ENCODE data around the gene TRAPPC12.
A peak's percentile ranks its signal among the peaks of the same experiment; 100 is the strongest.

TRAPPC12 gene

DNA sequence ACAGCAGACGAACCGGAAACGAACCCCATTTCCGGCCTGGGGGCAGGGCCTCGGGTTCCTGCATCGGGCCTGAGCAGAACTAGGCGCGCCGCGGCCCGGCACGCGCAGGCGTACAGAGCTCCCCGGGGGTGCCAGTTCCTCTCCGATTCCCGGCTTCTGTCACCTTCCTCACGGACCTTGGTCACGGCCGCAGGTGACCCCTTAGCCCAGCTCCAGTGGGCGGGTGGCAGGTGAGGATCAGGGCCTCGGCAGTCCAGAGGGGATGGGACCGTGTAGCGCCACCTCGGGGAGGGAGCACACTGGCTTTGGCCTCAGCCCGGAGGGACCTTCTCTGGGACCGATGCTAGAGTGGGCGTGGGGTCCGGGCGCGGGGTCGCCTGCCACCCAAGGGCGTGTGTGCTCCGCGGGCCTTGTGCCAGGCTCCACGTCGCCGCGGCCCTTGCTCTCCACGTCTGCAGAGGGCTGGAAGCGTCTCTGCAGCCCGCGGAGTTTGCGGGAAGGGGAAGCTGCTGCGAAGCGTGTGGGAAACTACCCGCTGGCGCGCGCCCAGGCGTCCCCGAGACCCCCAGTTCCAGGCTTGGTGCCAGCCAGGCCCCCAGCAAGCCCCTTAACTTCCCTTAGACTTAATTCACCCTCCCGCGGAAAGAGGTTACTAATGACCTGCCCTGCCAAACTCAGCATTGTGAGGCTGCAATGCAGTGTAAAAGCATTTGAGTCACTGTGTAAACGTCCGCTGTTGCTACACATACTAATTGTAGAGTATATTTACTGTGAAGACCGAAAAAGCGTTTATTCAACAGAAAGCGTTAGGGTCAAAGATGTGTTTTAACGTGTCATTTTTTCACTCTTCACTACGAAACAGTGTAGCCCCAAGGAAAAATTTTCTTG lies at the start of gene TRAPPC12:
Gene TRAPPC12, plus strand, starts transcription at position 48 of the 888 bp plus-strand sequence. CDS start 7,930 bp downstream, outside the sequence.
- Histone ChIP-seq H3K36me3 (ENCODE audit: control insufficient read depth in 1 of 2, insufficient read depth in 2 of 2, low read length in 2 of 2) (peaks cover 0 to 6% of the 10 kb centered on the region in 2 donors), H3K27me3 (ENCODE audit: control insufficient read depth in 1 of 2, insufficient read depth in 2 of 2, low read length in 2 of 2) (no peaks in the 10 kb centered on the region), H3K27ac (ENCODE audit: low read depth, low read length) (peak within 1 kb of the TSS; percentile 91), H3K4me3 (ENCODE audit: low read depth in 1 of 2, low read length in 2 of 2) (peak within 1 kb of the TSS; percentile 81 to 96), H3K4me1 (ENCODE audit: control insufficient read depth in 1 of 2, insufficient read depth in 2 of 2, low read length in 2 of 2) (peaks cover 19 to 32% of the 10 kb centered on the region in 2 donors), H3K9ac (ENCODE audit: low read depth in 1 of 2, low read length in 2 of 2) (peak within 1 kb of the TSS; percentile 80 to 93), H3K9me3 (ENCODE audit: control insufficient read depth in 1 of 2, low read length in 2 of 2) (no peaks in the 10 kb centered on the region)

DNA sequence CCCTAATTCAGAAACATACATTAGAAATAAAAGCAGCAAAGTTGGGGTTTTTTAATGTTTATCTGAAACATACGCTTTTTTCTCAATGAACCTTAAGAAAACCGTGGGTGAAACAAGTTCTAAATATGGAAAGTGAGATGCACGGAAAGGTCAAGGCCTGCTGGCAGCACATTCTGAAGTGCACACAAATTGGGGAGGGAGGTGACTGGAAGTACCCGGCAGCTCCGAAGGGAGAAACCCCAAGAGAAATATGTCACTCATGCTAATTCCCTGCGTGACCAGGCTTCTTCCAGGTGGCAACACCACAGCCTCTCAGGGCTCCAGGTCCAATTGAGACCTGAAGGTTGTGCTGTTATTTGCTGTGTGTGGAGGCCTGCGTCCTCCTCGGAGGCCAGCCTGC lies 47.4 kb upstream of the TRAPPC12 start:
- Histone ChIP-seq H3K36me3 (ENCODE audit: control insufficient read depth in 1 of 2, insufficient read depth in 2 of 2, low read length in 2 of 2) (peaks cover 7 to 44% of the 10 kb centered on the region in 2 donors), H3K4me1 (ENCODE audit: control insufficient read depth in 1 of 2, insufficient read depth in 2 of 2, low read length in 2 of 2) (no peaks in the 10 kb centered on the region), H3K27ac (ENCODE audit: low read depth, low read length) (no peak overlapping the region), H3K4me3 (ENCODE audit: low read depth in 1 of 2, low read length in 2 of 2) (no peak overlapping the region), H3K9me3 (ENCODE audit: control insufficient read depth in 1 of 2, low read length in 2 of 2) (no peaks in the 10 kb centered on the region), H3K27me3 (ENCODE audit: control insufficient read depth in 1 of 2, insufficient read depth in 2 of 2, low read length in 2 of 2) (no peaks in the 10 kb centered on the region), H3K9ac (ENCODE audit: low read depth in 1 of 2, low read length in 2 of 2) (no peak overlapping the region)

DNA sequence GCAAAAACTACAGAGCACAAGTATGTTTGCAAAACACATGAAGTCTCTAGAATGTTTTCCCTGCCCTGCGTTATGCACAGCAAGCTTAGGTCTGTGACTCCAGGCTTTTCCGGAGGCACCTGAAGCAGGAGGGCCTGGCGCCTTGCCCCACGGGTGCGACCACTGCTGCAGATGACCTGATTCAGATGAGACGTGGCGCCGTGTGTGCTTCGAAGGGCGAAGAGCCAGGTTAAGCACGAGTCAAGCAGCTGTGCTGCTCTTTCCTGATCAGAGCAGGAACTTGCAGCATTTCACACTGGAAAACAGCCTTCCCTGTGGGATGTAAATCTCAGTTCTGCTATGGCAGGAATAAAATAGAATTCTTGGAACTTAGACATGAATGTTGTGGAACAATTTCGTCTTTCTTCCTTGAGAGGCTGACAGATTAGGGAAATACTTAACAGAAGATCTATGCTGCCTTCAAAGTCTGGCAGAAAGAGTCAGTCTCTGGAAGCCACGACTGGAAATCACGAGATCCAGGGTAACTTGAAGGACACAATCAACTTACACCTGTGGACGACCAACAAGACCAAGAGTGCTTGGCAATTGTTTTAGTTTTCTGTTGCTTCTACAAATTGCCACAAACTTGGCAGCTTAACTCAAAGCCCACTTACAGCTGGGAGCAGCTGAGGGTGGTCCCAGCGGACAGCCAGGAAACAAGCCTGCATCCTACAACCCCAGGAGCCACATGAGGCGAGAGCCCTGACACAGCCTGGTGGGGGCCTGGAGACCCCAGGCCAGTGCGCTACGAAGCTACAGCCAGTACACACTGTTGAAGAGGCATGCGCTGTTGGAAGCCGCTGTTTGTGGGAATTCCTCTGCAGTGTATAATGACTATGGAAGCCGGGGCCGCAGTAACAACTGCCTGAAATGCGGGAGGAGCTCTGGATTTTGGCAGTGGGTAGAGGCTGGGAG lies 44.8 kb upstream of the TRAPPC12 start:
- Histone ChIP-seq H3K4me1 (ENCODE audit: control insufficient read depth in 1 of 2, insufficient read depth in 2 of 2, low read length in 2 of 2) (no peaks in the 10 kb centered on the region), H3K27me3 (ENCODE audit: control insufficient read depth in 1 of 2, insufficient read depth in 2 of 2, low read length in 2 of 2) (no peaks in the 10 kb centered on the region), H3K9ac (ENCODE audit: low read depth in 1 of 2, low read length in 2 of 2) (no peak overlapping the region), H3K36me3 (ENCODE audit: control insufficient read depth in 1 of 2, insufficient read depth in 2 of 2, low read length in 2 of 2) (peaks cover 7 to 50% of the 10 kb centered on the region in 2 donors), H3K4me3 (ENCODE audit: low read depth in 1 of 2, low read length in 2 of 2) (no peak overlapping the region), H3K27ac (ENCODE audit: low read depth, low read length) (no peak overlapping the region), H3K9me3 (ENCODE audit: control insufficient read depth in 1 of 2, low read length in 2 of 2) (no peaks in the 10 kb centered on the region)

DNA sequence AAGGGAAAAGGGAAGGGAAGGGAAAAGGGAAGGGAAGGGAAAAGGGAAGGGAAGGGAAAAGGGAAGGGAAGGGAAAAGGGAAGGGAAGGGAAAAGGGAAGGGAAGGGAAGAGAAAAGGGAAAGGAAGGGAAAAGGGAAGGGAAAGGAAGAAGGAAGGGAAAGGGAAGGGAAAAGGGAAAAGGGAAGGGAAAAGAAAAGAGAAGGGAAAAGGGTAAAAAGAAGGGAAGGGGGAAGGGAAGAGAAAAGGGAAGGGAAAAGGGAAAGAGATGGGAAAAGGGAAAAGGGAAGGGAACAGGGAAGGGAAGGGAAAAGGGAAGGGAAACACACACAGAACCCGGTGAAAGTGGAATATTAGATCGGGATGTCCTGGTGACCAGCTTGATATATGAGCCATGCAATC lies 42.6 kb upstream of the TRAPPC12 start:
- no peak overlapping the region for H3K27ac ChIP-seq (ENCODE audit: low read depth, low read length)
- no peak overlapping the region for H3K4me3 ChIP-seq (ENCODE audit: low read depth in 1 of 2, low read length in 2 of 2)
- no peaks in the 10 kb centered on the region for H3K27me3 ChIP-seq (ENCODE audit: control insufficient read depth in 1 of 2, insufficient read depth in 2 of 2, low read length in 2 of 2)
- no peaks in the 10 kb centered on the region for H3K9me3 ChIP-seq (ENCODE audit: control insufficient read depth in 1 of 2, low read length in 2 of 2)
- H3K9ac ChIP-seq (ENCODE audit: low read depth in 1 of 2, low read length in 2 of 2) = no peak overlapping the region
- H3K36me3 ChIP-seq (ENCODE audit: control insufficient read depth in 1 of 2, insufficient read depth in 2 of 2, low read length in 2 of 2) = peaks cover 0 to 40% of the 10 kb centered on the region in 2 donors
- H3K4me1 ChIP-seq (ENCODE audit: control insufficient read depth in 1 of 2, insufficient read depth in 2 of 2, low read length in 2 of 2) = no peaks in the 10 kb centered on the region

DNA sequence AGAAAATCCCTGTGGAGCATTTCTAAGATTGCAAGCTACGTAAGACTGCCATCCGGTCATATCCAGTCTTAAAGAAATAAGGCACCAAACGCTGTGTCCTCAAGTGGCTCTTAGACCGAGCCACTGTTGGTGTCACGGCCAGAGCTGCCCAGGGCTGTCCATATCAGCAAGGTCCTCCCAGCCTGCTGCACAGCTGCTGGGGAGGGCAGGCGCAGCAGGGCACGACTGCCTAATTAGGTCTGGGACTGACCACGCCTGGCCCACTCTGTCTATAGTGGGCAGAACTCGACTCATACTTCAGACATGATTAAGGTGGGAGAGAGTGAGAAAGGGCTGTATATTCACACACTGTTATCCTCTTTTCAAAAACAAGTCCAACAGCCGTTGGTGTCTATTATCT lies 41.2 kb upstream of the TRAPPC12 start:
- Histone ChIP-seq H3K27ac (ENCODE audit: low read depth, low read length) (no peak overlapping the region), H3K4me3 (ENCODE audit: low read depth in 1 of 2, low read length in 2 of 2) (no peak overlapping the region), H3K9ac (ENCODE audit: low read depth in 1 of 2, low read length in 2 of 2) (no peak overlapping the region), H3K27me3 (ENCODE audit: control insufficient read depth in 1 of 2, insufficient read depth in 2 of 2, low read length in 2 of 2) (no peaks in the 10 kb centered on the region), H3K36me3 (ENCODE audit: control insufficient read depth in 1 of 2, insufficient read depth in 2 of 2, low read length in 2 of 2) (peaks cover 0 to 32% of the 10 kb centered on the region in 2 donors), H3K4me1 (ENCODE audit: control insufficient read depth in 1 of 2, insufficient read depth in 2 of 2, low read length in 2 of 2) (no peaks in the 10 kb centered on the region), H3K9me3 (ENCODE audit: control insufficient read depth in 1 of 2, low read length in 2 of 2) (no peaks in the 10 kb centered on the region)

DNA sequence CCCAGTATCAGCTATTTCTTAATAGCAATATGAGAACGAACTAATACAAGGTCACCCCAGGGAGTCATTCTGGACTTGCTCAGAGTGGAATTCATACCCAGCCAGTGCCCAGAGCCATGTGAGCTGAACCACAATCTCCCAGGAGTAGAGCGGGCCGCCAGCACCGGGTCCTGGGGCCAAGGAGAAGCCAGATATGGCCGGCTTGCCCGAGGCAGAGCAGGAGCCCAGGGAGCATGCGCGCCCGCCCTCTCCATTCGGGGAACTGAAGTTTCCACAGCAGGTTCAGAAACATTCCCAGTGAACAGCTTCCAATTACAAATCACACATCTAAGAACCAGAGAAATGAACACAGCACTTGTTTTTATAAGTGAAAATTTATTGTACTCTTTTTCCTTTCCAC lies 39.4 kb upstream of the TRAPPC12 start:
- no peaks in the 10 kb centered on the region for H3K4me1 ChIP-seq (ENCODE audit: control insufficient read depth in 1 of 2, insufficient read depth in 2 of 2, low read length in 2 of 2)

DNA sequence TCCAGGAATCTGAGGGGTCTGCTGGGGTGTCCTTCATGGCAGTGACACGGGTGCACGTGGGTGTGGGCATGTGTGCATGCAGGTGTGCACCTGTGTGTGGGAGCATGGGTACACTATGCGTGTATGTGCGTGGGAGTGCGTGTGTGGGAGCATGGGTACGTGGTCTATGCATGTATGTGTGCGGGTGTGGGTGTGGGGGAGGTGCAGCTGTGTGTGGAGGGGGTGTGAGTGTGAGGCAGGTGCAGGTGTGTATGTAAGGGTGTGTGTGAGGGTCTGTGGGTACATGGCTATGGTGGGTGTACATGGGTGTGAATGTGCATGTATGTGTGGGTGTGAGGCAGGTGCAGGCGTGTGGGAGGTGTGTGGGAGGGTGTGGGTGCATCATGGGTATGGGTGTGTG lies 38.2 kb upstream of the TRAPPC12 start:
- Histone ChIP-seq H3K9me3 (ENCODE audit: control insufficient read depth in 1 of 2, low read length in 2 of 2) (no peaks in the 10 kb centered on the region), H3K4me3 (ENCODE audit: low read depth in 1 of 2, low read length in 2 of 2) (no peak overlapping the region), H3K27ac (ENCODE audit: low read depth, low read length) (no peak overlapping the region), H3K9ac (ENCODE audit: low read depth in 1 of 2, low read length in 2 of 2) (no peak overlapping the region), H3K4me1 (ENCODE audit: control insufficient read depth in 1 of 2, insufficient read depth in 2 of 2, low read length in 2 of 2) (no peaks in the 10 kb centered on the region), H3K27me3 (ENCODE audit: control insufficient read depth in 1 of 2, insufficient read depth in 2 of 2, low read length in 2 of 2) (no peaks in the 10 kb centered on the region), H3K36me3 (ENCODE audit: control insufficient read depth in 1 of 2, insufficient read depth in 2 of 2, low read length in 2 of 2) (peaks cover 0 to 11% of the 10 kb centered on the region in 2 donors)

More for the DNA sequence above, 39.4 kb upstream of the TRAPPC12 start:
- no peaks in the 10 kb centered on the region for H3K27me3 ChIP-seq (ENCODE audit: control insufficient read depth in 1 of 2, insufficient read depth in 2 of 2, low read length in 2 of 2)
- no peak overlapping the region for H3K9ac ChIP-seq (ENCODE audit: low read depth in 1 of 2, low read length in 2 of 2)
- no peak overlapping the region for H3K4me3 ChIP-seq (ENCODE audit: low read depth in 1 of 2, low read length in 2 of 2)
- H3K27ac ChIP-seq (ENCODE audit: low read depth, low read length) = no peak overlapping the region
- no peaks in the 10 kb centered on the region for H3K9me3 ChIP-seq (ENCODE audit: control insufficient read depth in 1 of 2, low read length in 2 of 2)
- H3K36me3 ChIP-seq (ENCODE audit: control insufficient read depth in 1 of 2, insufficient read depth in 2 of 2, low read length in 2 of 2) = peaks cover 0 to 21% of the 10 kb centered on the region in 2 donors

DNA sequence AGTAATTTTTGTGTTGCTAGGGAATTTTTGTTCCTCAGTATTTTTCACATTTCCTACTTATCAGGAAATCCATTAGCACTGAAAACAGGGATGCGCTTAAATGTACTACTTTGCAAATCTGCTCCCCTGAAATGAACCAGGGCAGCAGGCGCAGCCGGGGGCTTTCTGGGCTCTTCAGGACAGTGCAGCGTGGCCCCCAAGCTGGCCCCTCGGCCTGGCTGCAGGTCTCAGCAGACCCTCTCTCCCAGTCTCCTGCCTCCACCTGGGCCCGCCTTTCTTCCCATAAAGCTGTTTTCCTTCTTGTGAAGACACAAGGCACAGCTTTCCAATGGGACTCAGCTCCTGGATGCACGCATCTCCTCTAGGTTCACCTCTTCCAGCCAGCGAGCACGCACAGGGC lies 37.2 kb upstream of the TRAPPC12 start:
- no peaks in the 10 kb centered on the region for H3K4me1 ChIP-seq (ENCODE audit: control insufficient read depth in 1 of 2, insufficient read depth in 2 of 2, low read length in 2 of 2)
- no peaks in the 10 kb centered on the region for H3K9me3 ChIP-seq (ENCODE audit: control insufficient read depth in 1 of 2, low read length in 2 of 2)
- no peaks in the 10 kb centered on the region for H3K27me3 ChIP-seq (ENCODE audit: control insufficient read depth in 1 of 2, insufficient read depth in 2 of 2, low read length in 2 of 2)
- H3K9ac ChIP-seq (ENCODE audit: low read depth in 1 of 2, low read length in 2 of 2) = no peak overlapping the region
- H3K27ac ChIP-seq (ENCODE audit: low read depth, low read length) = no peak overlapping the region
- H3K36me3 ChIP-seq (ENCODE audit: control insufficient read depth in 1 of 2, insufficient read depth in 2 of 2, low read length in 2 of 2) = peaks cover 0 to 10% of the 10 kb centered on the region in 2 donors
- H3K4me3 ChIP-seq (ENCODE audit: low read depth in 1 of 2, low read length in 2 of 2) = no peak overlapping the region

DNA sequence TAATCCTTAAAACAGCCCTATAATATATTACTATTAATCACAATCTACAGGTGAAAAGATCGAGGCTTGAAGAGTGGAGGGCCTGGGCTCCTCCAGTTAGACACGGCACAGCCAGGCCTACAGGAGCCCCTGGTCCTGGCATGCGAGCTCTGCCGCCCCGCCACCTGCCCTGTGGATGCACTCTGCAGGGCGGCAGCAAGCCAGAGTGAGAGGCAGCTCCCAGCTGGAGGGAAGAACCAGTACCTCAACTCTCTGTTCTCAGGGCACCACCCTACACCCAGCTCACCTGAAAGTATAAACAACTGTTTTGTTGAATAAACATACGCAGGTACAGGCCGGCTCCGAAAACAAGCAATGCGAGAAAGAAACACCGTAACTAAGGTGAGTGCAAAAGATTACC lies 36.5 kb upstream of the TRAPPC12 start:
- Histone ChIP-seq H3K36me3 (ENCODE audit: control insufficient read depth in 1 of 2, insufficient read depth in 2 of 2, low read length in 2 of 2) (peaks cover 0 to 5% of the 10 kb centered on the region in 2 donors), H3K4me3 (ENCODE audit: low read depth in 1 of 2, low read length in 2 of 2) (no peak overlapping the region), H3K9ac (ENCODE audit: low read depth in 1 of 2, low read length in 2 of 2) (no peak overlapping the region), H3K27me3 (ENCODE audit: control insufficient read depth in 1 of 2, insufficient read depth in 2 of 2, low read length in 2 of 2) (no peaks in the 10 kb centered on the region), H3K9me3 (ENCODE audit: control insufficient read depth in 1 of 2, low read length in 2 of 2) (no peaks in the 10 kb centered on the region), H3K4me1 (ENCODE audit: control insufficient read depth in 1 of 2, insufficient read depth in 2 of 2, low read length in 2 of 2) (no peaks in the 10 kb centered on the region), H3K27ac (ENCODE audit: low read depth, low read length) (no peak overlapping the region)

DNA sequence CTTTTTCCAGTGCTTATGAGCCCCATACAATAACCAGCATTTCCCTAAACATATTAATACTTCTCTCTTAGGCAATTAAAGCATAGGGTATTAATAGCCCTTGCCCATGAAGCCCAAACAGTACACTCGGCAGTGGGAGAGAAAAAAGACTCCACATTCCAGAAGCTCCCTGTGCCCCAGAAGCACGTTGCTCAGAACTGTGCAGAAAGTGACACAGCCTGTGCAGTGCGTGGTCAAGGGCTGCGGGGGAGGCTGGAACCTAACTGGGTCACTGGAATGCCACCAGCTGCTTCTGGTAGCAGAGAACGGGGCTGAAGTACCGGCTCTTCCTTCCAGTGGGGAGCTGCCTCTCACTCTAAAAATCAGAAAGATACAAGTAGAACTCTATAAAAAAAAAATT lies 34.6 kb upstream of the TRAPPC12 start:
- H3K27ac ChIP-seq (ENCODE audit: low read depth, low read length) = no peak overlapping the region
- no peaks in the 10 kb centered on the region for H3K27me3 ChIP-seq (ENCODE audit: control insufficient read depth in 1 of 2, insufficient read depth in 2 of 2, low read length in 2 of 2)
- no peak overlapping the region for H3K4me3 ChIP-seq (ENCODE audit: low read depth in 1 of 2, low read length in 2 of 2)
- no peaks in the 10 kb centered on the region for H3K9me3 ChIP-seq (ENCODE audit: control insufficient read depth in 1 of 2, low read length in 2 of 2)
- H3K9ac ChIP-seq (ENCODE audit: low read depth in 1 of 2, low read length in 2 of 2) = no peak overlapping the region
- no peaks in the 10 kb centered on the region for H3K4me1 ChIP-seq (ENCODE audit: control insufficient read depth in 1 of 2, insufficient read depth in 2 of 2, low read length in 2 of 2)
- peaks cover 0 to 5% of the 10 kb centered on the region in 2 donors for H3K36me3 ChIP-seq (ENCODE audit: control insufficient read depth in 1 of 2, insufficient read depth in 2 of 2, low read length in 2 of 2)
